ENCODE results near the gene SOX2.

DNA sequence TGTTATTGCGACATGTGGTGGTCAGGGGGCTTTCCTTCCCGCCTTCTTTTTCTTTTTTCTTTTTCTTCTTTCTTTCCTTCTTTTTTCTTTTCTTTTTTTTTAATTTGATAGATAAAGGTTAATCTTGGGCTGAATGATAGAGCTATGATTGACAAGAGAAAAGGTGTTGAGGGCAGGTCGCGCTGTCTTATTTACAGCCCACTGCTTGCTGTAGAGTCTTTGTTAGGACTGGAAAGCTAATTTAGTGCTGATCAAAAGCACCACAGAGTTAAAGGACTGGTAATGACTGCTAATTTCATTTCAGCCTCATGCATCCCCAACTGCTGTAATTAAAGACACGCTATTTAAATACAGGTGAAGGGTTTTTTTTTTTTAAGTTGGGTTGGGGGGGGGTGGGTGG lies 10.6 kb upstream of the SOX2 start:
- no peak for TF ChIP-seq POLR2A (IDR thresholded peaks at IDR 0.05)
- TF ChIP-seq, protein P1, sequence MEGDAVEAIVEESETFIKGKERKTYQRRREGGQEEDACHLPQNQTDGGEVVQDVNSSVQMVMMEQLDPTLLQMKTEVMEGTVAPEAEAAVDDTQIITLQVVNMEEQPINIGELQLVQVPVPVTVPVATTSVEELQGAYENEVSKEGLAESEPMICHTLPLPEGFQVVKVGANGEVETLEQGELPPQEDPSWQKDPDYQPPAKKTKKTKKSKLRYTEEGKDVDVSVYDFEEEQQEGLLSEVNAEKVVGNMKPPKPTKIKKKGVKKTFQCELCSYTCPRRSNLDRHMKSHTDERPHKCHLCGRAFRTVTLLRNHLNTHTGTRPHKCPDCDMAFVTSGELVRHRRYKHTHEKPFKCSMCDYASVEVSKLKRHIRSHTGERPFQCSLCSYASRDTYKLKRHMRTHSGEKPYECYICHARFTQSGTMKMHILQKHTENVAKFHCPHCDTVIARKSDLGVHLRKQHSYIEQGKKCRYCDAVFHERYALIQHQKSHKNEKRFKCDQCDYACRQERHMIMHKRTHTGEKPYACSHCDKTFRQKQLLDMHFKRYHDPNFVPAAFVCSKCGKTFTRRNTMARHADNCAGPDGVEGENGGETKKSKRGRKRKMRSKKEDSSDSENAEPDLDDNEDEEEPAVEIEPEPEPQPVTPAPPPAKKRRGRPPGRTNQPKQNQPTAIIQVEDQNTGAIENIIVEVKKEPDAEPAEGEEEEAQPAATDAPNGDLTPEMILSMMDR (IDR thresholded peaks at IDR 0.05 in 4 of 5, conservative IDR thresholded peaks at IDR 0.05 in 1 of 5): no peak
